CD4-positive, alpha-beta T cell (primary cell): ENCODE results near the gene TVP23A. TPM values are rescaled to one million over a fixed set of nuclear protein-coding genes. Genes with fewer than 3 reads are reported as not detected.

ENCODE experiments used
- ATAC-seq: fragments of 200-7000 bp; cut with Tn5 transposase; one replicate; pipeline ENCODE4 v1.10.0; 2022; ENCODE audit warnings: mild to moderate bottlenecking; ENCODE audit not compliant: poor library complexity
- CTCF ChIA-PET: fragments of 350-600 bp; sonication (Branson Sonifier 250); formaldehyde crosslinking; loops from one replicate; lab custom pipeline; 2021; ENCODE audit warnings: antibody characterized with exemption, inconsistent platforms; lab: Charles Lee
- POLR2A ChIA-PET: fragments of 350-600 bp; sonication (Branson Sonifier 250); formaldehyde crosslinking; loops from one replicate; lab custom pipeline; 2021; ENCODE audit warnings: antibody characterized with exemption, inconsistent platforms; lab: Charles Lee
- DNase-seq, 14 experiments: peaks; one replicate each; pipeline ENCODE4 v3.0.0-alpha.2; 2013 to 2020; ENCODE audit warnings: mixed read lengths in 2 of 14
- H3K27ac ChIP-seq, 2 donors: one replicate each; pipeline versions ENCODE4 v1.5.1 to v1.7.0; 2013; ENCODE audit warnings: low read length in 2 of 2, low read depth in 1 of 2, mild to moderate bottlenecking in 1 of 2
- H3K27me3 ChIP-seq, 2 experiments: 1 replicate in 1 of 2; 2 replicates in 1 of 2; pipeline versions ENCODE4 v1.6.1 to v1.7.0; 2013; ENCODE audit warnings: low read length in 2 of 2, control low read depth in 1 of 2, mild to moderate bottlenecking in 1 of 2, moderate library complexity in 1 of 2; ENCODE audit not compliant: insufficient read depth in 2 of 2, control insufficient read depth in 1 of 2
- H3K36me3 ChIP-seq: one replicate; pipeline ENCODE4 v1.6.1; 2013; ENCODE audit warnings: low read length, control low read depth; ENCODE audit not compliant: insufficient read depth
- H3K4me1 ChIP-seq: one replicate; pipeline ENCODE4 v1.6.1; 2013; ENCODE audit warnings: low read length, control low read depth; ENCODE audit not compliant: insufficient read depth
- H3K4me3 ChIP-seq: one replicate; pipeline ENCODE4 v1.5.1; 2013; ENCODE audit warnings: mild to moderate bottlenecking, low read length, moderate library complexity
- H3K9me3 ChIP-seq, 2 experiments: 1 replicate in 1 of 2; 2 replicates in 1 of 2; pipeline versions ENCODE4 v1.6.1 to v1.7.0; 2013; ENCODE audit warnings: low read length in 2 of 2, mild to moderate bottlenecking in 2 of 2, control low read depth in 1 of 2, moderate library complexity in 1 of 2; ENCODE audit not compliant: control insufficient read depth in 1 of 2, insufficient read depth in 1 of 2
- H3K27ac Mint-ChIP-seq: one replicate; pipeline ENCODE4 v1.8.0; 2020; ENCODE audit warnings: mixed read lengths
- H3K27me3 Mint-ChIP-seq: one replicate; pipeline ENCODE4 v1.8.0; 2021; ENCODE audit warnings: mixed read lengths
- H3K36me3 Mint-ChIP-seq: one replicate; pipeline ENCODE4 v1.8.0; 2021; ENCODE audit warnings: low read depth, mixed read lengths
- H3K4me1 Mint-ChIP-seq: one replicate; pipeline ENCODE4 v1.8.0; 2021; ENCODE audit warnings: low read depth, mixed read lengths
- H3K4me3 Mint-ChIP-seq: one replicate; pipeline ENCODE4 v1.8.0; 2020; ENCODE audit warnings: mild to moderate bottlenecking, mixed read lengths
- H3K9me3 Mint-ChIP-seq: one replicate; pipeline ENCODE4 v1.8.0; 2020; ENCODE audit warnings: mixed read lengths
- intact Hi-C, 2 experiments: fragments of 100-400 bp; cut with DNase I in 1 of 2; cut with micrococcal nuclease in 1 of 2; formaldehyde crosslinking; loops; one replicate each; pipeline versions ENCODE4 v1.15.1 to v1.9.0; 2023 to 2025; cut with DNase I, micrococcal nuclease
- total RNA-seq, 174 experiments: library from RNA in 2 of 174; stranded (reverse) in 2 of 174; gene quantifications; one replicate each; pipeline ENCODE4 v1.2.3 and lab custom pipeline; 2021 to 2026
- TF ChIP-seq, protein P1 (sequence below): fragments of 200-600 bp; IDR thresholded peaks from one replicate; pipeline ENCODE4 v1.8.0; 2022; ENCODE audit warnings: antibody characterized with exemption, mild to moderate bottlenecking

Gene TVP23A
- total RNA-seq, 2 experiments from 2014 or later, result not detected

DNA sequence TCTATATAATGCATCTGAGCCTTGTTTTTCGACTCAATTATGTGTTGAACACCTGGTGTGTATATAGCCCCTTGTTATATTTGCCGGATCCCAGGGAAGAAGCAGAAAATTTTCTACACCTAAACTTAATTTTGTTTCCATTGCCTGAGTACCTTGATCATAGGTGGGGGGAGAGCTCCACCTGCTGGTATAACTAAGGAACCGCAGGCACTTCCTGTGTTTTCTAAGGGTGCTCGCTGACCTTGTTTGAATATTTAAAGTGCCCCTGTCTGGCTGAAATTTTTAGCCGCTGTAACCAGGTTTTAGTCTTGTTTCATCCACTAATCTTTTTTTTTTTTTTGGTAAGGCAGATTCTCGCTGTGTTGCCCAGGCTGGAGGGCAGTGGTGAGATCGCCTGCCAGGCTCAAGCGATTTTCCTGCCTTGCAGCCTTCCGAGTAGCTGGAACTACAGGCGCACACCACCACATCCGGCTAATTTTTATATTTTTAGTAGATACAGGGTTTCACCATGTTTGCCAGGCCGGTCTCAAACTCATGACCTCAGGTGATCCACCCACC, 81.4 kb downstream of the TVP23A start:
- H3K4me1 ChIP-seq, result peaks cover 14% of the 10 kb centered on the region
- no peaks in the 10 kb centered on the region for H3K9me3 ChIP-seq
- CTCF ChIA-PET, result interaction anchor here (0.6 to 2.0 kb wide), 7 partner anchors 25 to 1803 kb away, joined by 3 to 24 read pairs (median 4); no protein-coding TSS in a partner anchor
- intact Hi-C loops, result loop anchor here (1.0 to 2.0 kb wide), 3 partner anchors 223 to 480 kb away; no protein-coding TSS in a partner anchor
- Mint-ChIP-seq H3K36me3 (no peaks in the 10 kb centered on the region), H3K4me1 (peaks cover 6% of the 10 kb centered on the region), H3K4me3 (peak overlapping the region; percentile 67), H3K9me3 (no peaks in the 10 kb centered on the region), H3K27me3 (no peaks in the 10 kb centered on the region), H3K27ac (peak overlapping the region; percentile 66)
- ATAC-seq (peak; percentile 92), DNase-seq (peak; percentile 51 to 88 (median 64))
- no peaks in the 10 kb centered on the region for H3K27me3 ChIP-seq
- H3K4me3 ChIP-seq, result peak overlapping the region; percentile 24
- no peaks in the 10 kb centered on the region for H3K36me3 ChIP-seq
- POLR2A ChIA-PET, result interaction anchor here (0.6 to 1.0 kb wide), 3 partner anchors 42 to 255 kb away, joined by 3 to 4 read pairs (median 4); no protein-coding TSS in a partner anchor
- H3K27ac ChIP-seq, result no peak overlapping the region
- TF ChIP-seq, protein P1, sequence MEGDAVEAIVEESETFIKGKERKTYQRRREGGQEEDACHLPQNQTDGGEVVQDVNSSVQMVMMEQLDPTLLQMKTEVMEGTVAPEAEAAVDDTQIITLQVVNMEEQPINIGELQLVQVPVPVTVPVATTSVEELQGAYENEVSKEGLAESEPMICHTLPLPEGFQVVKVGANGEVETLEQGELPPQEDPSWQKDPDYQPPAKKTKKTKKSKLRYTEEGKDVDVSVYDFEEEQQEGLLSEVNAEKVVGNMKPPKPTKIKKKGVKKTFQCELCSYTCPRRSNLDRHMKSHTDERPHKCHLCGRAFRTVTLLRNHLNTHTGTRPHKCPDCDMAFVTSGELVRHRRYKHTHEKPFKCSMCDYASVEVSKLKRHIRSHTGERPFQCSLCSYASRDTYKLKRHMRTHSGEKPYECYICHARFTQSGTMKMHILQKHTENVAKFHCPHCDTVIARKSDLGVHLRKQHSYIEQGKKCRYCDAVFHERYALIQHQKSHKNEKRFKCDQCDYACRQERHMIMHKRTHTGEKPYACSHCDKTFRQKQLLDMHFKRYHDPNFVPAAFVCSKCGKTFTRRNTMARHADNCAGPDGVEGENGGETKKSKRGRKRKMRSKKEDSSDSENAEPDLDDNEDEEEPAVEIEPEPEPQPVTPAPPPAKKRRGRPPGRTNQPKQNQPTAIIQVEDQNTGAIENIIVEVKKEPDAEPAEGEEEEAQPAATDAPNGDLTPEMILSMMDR, result peak; percentile 89

DNA sequence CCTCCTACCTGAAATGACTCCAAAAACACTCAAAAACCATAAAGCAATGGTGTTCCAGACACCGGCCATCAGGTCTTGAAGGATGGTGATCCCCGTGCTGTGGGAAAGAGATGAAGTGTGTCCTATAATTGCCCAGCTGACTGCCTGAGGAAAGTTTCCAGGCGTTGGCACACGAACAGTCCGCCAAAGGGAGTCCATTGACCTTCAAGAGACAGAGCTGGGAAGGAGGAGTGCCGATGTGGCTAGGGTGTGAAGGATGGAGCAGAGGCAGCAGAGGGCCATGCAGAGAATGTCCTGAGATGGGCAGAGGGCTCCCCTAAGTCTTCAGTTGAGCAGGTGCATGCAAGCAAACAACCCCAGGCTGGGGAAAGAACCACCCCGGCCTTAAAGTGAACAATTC, 86.8 kb downstream of the TVP23A start:
- Histone ChIP-seq H3K4me3 (no peak overlapping the region), H3K4me1 (no peaks in the 10 kb centered on the region), H3K27me3 (no peaks in the 10 kb centered on the region), H3K27ac (no peak overlapping the region), H3K9me3 (no peaks in the 10 kb centered on the region), H3K36me3 (no peaks in the 10 kb centered on the region)
- peaks cover under 1% of the 10 kb centered on the region for H3K4me1 Mint-ChIP-seq
- ATAC-seq (no peak), DNase-seq (no peak)
- H3K27ac Mint-ChIP-seq, result no peak overlapping the region
- H3K36me3 Mint-ChIP-seq, result no peaks in the 10 kb centered on the region
- TF ChIP-seq, protein P1, result no peak
- no peaks in the 10 kb centered on the region for H3K9me3 Mint-ChIP-seq
- ChIA-PET POLR2A (interaction anchor here (1.0 kb wide), 1 partner anchor 217 kb away, joined by 3 read pairs; no protein-coding TSS in a partner anchor), CTCF (no interaction called here)
- no peak overlapping the region for H3K4me3 Mint-ChIP-seq
- intact Hi-C loops, result loop anchor here in 1 of 2 experiments (2.0 kb wide), 1 partner anchor 17 kb away; no protein-coding TSS in a partner anchor
- H3K27me3 Mint-ChIP-seq, result no peaks in the 10 kb centered on the region

GRCh38 chr16:10729104-10730048, 89.2 kb downstream of the TVP23A start:
- no peak overlapping the region for H3K27ac ChIP-seq
- no peaks in the 10 kb centered on the region for H3K27me3 ChIP-seq
- no peaks in the 10 kb centered on the region for H3K36me3 Mint-ChIP-seq
- ChIA-PET POLR2A (no interaction called here), CTCF (no interaction called here)
- no peaks in the 10 kb centered on the region for H3K27me3 Mint-ChIP-seq
- DNase-seq, result no peak
- no peaks in the 10 kb centered on the region for H3K4me1 ChIP-seq
- H3K4me3 ChIP-seq, result no peak overlapping the region
- no peaks in the 10 kb centered on the region for H3K9me3 ChIP-seq
- ATAC-seq, result no peak
- TF ChIP-seq, protein P1, result no peak
- no peak overlapping the region for H3K4me3 Mint-ChIP-seq
- H3K9me3 Mint-ChIP-seq, result no peaks in the 10 kb centered on the region
- no peak overlapping the region for H3K27ac Mint-ChIP-seq
- intact Hi-C loops, result no loop called here
- H3K36me3 ChIP-seq, result no peaks in the 10 kb centered on the region
- H3K4me1 Mint-ChIP-seq, result no peaks in the 10 kb centered on the region
